HepG2 (cell line): ENCODE measurements around the gene RBPJ. TPM values are rescaled to one million over a fixed set of nuclear protein-coding genes. Genes with fewer than 3 reads are reported as not detected.

ENCODE experiments used
- FOXO1 ChIP-seq: sonication (generic); formaldehyde crosslinking; IDR thresholded peaks from 2 replicates; pipeline ENCODE4 v1.4.0; 2020; ENCODE audit warnings: missing genetic modification reagents
- GABPA ChIP-seq, 2 experiments: IDR thresholded peaks; 2 replicates each; pipeline ENCODE4 v1.6.1; 2011 to 2016; ENCODE audit warnings: low read depth in 2 of 2, low read length in 1 of 2, missing biosample characterization in 1 of 2, missing genetic modification characterization in 1 of 2
- GATAD2A ChIP-seq: IDR thresholded peaks from 2 replicates; pipeline ENCODE4 v1.6.1; 2016
- HOXD1 ChIP-seq: sonication (generic); formaldehyde crosslinking; IDR thresholded peaks from 2 replicates; pipeline ENCODE4 v1.5.0; 2020; ENCODE audit warnings: missing genetic modification reagents
- MBD4 ChIP-seq: IDR thresholded peaks from 2 replicates; pipeline ENCODE4 v1.6.1; 2012; ENCODE audit warnings: low read length, inconsistent platforms, borderline replicate concordance
- SATB2 ChIP-seq: sonication (generic); formaldehyde crosslinking; IDR thresholded peaks from 2 replicates; pipeline ENCODE4 v1.5.0; 2020; ENCODE audit warnings: missing genetic modification reagents
- SYNCRIP ChIP-seq: fragments of 200-400 bp; formaldehyde crosslinking; IDR thresholded peaks from 2 replicates; pipeline ENCODE4 v1.6.1; 2018; ENCODE audit warnings: mild to moderate bottlenecking, low read depth, low read length; ENCODE audit not compliant: insufficient read depth
- TBP ChIP-seq: sonication (generic); formaldehyde crosslinking; IDR thresholded peaks from 2 replicates; pipeline ENCODE4 v1.5.0; 2020; ENCODE audit warnings: missing genetic modification reagents
- TEAD3 ChIP-seq: optimal IDR thresholded peaks from 2 replicates; pipeline ENCODE3; 2016; ENCODE audit warnings: borderline replicate concordance
- UBTF ChIP-seq: sonication (generic); formaldehyde crosslinking; IDR thresholded peaks from 2 replicates; pipeline ENCODE4 v1.4.0; 2020; ENCODE audit warnings: mild to moderate bottlenecking, missing genetic modification reagents
- ZNF10 ChIP-seq: sonication (generic); formaldehyde crosslinking; IDR thresholded peaks from 2 replicates; pipeline ENCODE4 v1.4.0; 2020; ENCODE audit warnings: mild to moderate bottlenecking, low read depth, missing genetic modification reagents, borderline replicate concordance
- ZNF121 ChIP-seq: sonication (generic); formaldehyde crosslinking; IDR thresholded peaks from 2 replicates; pipeline ENCODE4 v1.5.0; 2020; ENCODE audit warnings: mild to moderate bottlenecking, missing genetic modification reagents
- ZNF674 ChIP-seq: sonication (generic); formaldehyde crosslinking; IDR thresholded peaks from 2 replicates; pipeline ENCODE4 v1.5.0; 2020; ENCODE audit warnings: low read depth, mild to moderate bottlenecking, missing genetic modification reagents
- polyA plus RNA-seq, 8 experiments: library from polyadenylated mRNA; depleted of rRNA in 3 of 8; stranded (reverse) in 7 of 8; unstranded in 1 of 8; fragments of >200 nt; fragmentation: Illumina TruSeq in 4 of 8; extraction: Trizol in 4 of 8; gene quantifications; 2 replicates each; pipeline versions ENCODE4 v1.2.1 to v1.2.3, GENCODE V29; 2011 to 2016; ENCODE audit warnings: low read depth in 4 of 8, missing spikeins in 1 of 8, mixed read lengths in 1 of 8; ENCODE audit not compliant: insufficient read depth in 1 of 8
- total RNA-seq, 5 experiments: library from RNA; depleted of rRNA; stranded (reverse); fragments of >200 nt; fragmentation: Illumina TruSeq; extraction: Trizol; gene quantifications; 2 replicates each; pipeline ENCODE4 v1.2.3, GENCODE V29; 2016; ENCODE audit warnings: low read depth in 1 of 5
- TF ChIP-seq, protein P1 (sequence below): sonication (generic); formaldehyde crosslinking; IDR thresholded peaks from 2 replicates; pipeline ENCODE4 v1.4.0; 2020; ENCODE audit warnings: missing genetic modification reagents
- TF ChIP-seq, protein P2 (sequence below): sonication (generic); formaldehyde crosslinking; IDR thresholded peaks from 2 replicates; pipeline ENCODE4 v1.4.0; 2020; ENCODE audit warnings: mild to moderate bottlenecking, missing genetic modification reagents
- TF ChIP-seq, protein P3 (sequence below): sonication (generic); formaldehyde crosslinking; IDR thresholded peaks from 2 replicates; pipeline ENCODE4 v1.4.0; 2020; ENCODE audit warnings: missing genetic modification reagents
- TF ChIP-seq, protein P4 (sequence below): IDR thresholded peaks from 2 replicates; pipeline ENCODE4 v1.6.1; 2018; ENCODE audit warnings: missing genetic modification reagents
- TF ChIP-seq, protein P5 (sequence below): sonication (generic); formaldehyde crosslinking; IDR thresholded peaks from 2 replicates; pipeline ENCODE4 v1.5.1; 2020; ENCODE audit warnings: mild to moderate bottlenecking, missing genetic modification reagents

The RBPJ gene
- total and polyA plus RNA-seq, 2 of the 13 experiments (the other 11 are each of a cell fraction or from before 2014, with no cell fraction given) = 25.9 to 33.2 TPM

DNA sequence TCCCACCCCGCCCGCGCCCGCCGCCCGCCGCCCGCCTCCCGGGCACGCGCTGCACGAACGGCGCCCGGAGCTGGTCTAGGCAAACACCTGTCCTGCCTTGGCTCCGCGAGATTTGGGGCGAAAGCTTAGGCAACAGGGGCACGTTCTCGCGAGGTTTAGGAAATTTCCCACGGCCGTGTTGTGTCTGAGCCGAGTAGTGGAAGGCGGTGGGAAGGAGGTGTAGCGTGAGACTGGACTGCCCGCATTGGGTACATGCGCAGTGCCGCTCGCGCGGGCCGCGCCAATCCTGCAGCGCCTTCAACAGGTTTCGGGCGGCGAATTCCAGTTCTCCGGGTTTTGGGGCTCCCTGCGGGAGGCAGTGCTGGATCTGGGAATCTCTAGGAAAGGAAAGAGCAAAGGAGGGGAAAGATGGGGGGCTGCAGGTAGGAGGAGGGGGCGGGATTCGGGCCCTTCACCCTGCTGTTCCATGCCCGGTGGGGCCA lies 1.3 kb upstream of the RBPJ start (continued):
- TF ChIP-seq FOXO1 (no peak; the same call in 1 of the 2 replicates), GABPA (IDR thresholded peaks at IDR 0.05; ENCODE audit: low read depth, low read length) (no peak), GABPA (CRISPR knock-in tag; IDR thresholded peaks at IDR 0.05; ENCODE audit: low read depth) (no peak), ZNF674 (CRISPR knock-in tag) (no peak), ZNF10 (CRISPR knock-in tag) (no peak), HOXD1 (CRISPR knock-in tag) (no peak), MBD4 (no peak), GATAD2A (peak; percentile 23; the same call in 1 of the 2 replicates), ZNF121 (CRISPR knock-in tag) (no peak), UBTF (no peak; the same call in 1 of the 2 replicates), SATB2 (CRISPR knock-in tag) (no peak), TBP (CRISPR knock-in tag) (no peak), TEAD3 (CRISPR knock-in tag) (peak; percentile 68), SYNCRIP (no peak)
- TF ChIP-seq, protein P1, sequence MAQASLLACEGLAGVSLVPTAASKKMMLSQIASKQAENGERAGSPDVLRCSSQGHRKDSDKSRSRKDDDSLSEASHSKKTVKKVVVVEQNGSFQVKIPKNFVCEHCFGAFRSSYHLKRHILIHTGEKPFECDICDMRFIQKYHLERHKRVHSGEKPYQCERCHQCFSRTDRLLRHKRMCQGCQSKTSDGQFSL (CRISPR knock-in tag) = no peak
- TF ChIP-seq, protein P2, sequence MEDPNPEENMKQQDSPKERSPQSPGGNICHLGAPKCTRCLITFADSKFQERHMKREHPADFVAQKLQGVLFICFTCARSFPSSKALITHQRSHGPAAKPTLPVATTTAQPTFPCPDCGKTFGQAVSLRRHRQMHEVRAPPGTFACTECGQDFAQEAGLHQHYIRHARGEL = no peak
- TF ChIP-seq, protein P3, sequence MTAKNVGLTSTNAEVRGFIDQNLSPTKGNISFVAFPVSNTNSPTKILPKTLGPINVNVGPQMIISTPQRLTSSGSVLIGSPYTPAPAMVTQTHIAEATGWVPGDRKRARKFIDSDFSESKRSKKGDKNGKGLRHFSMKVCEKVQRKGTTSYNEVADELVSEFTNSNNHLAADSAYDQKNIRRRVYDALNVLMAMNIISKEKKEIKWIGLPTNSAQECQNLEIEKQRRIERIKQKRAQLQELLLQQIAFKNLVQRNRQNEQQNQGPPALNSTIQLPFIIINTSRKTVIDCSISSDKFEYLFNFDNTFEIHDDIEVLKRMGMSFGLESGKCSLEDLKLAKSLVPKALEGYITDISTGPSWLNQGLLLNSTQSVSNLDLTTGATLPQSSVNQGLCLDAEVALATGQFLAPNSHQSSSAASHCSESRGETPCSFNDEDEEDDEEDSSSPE = peak; percentile 71
- TF ChIP-seq, protein P4, sequence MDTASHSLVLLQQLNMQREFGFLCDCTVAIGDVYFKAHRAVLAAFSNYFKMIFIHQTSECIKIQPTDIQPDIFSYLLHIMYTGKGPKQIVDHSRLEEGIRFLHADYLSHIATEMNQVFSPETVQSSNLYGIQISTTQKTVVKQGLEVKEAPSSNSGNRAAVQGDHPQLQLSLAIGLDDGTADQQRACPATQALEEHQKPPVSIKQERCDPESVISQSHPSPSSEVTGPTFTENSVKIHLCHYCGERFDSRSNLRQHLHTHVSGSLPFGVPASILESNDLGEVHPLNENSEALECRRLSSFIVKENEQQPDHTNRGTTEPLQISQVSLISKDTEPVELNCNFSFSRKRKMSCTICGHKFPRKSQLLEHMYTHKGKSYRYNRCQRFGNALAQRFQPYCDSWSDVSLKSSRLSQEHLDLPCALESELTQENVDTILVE (CRISPR knock-in tag) = peak; percentile 53; the same call in 1 of the 2 replicates
- TF ChIP-seq, protein P5, sequence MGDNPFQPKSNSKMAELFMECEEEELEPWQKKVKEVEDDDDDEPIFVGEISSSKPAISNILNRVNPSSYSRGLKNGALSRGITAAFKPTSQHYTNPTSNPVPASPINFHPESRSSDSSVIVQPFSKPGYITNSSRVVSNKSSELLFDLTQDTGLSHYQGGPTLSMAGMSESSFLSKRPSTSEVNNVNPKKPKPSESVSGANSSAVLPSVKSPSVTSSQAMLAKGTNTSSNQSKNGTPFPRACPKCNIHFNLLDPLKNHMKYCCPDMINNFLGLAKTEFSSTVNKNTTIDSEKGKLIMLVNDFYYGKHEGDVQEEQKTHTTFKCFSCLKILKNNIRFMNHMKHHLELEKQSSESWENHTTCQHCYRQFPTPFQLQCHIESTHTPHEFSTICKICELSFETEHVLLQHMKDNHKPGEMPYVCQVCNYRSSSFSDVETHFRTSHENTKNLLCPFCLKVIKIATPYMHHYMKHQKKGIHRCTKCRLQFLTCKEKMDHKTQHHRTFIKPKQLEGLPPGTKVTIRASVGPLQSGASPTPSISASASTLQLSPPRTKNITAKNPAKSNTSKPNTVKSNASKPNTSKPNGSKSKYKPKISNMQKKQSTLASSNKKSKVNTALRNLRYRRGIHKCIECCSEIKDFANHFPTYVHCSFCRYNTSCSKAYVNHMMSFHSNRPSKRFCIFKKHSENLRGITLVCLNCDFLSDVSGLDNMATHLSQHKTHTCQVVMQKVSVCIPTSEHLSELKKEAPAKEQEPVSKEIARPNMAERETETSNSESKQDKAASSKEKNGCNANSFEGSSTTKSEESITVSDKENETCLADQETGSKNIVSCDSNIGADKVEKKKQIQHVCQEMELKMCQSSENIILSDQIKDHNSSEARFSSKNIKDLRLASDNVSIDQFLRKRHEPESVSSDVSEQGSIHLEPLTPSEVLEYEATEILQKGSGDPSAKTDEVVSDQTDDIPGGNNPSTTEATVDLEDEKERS = no peak
